Uterus (tissue), 2 donors: ENCODE measurements around the gene RAB4B.

ENCODE experiments used
- CTCF ChIP-seq, 4 experiments: fragments of 200-600 bp in 2 of 4; fragments of 450-650 bp in 2 of 4; sonication (generic) in 2 of 4; IDR thresholded peaks; one replicate each; pipeline ENCODE4 v1.5.1; 2016 to 2019; ENCODE audit warnings: antibody characterized with exemption in 4 of 4, mild to moderate bottlenecking in 2 of 4, moderate library complexity in 1 of 4
- POLR2A ChIP-seq, 2 donors: fragments of 450-650 bp; IDR thresholded peaks; one replicate each; pipeline ENCODE4 v1.6.1; 2016; ENCODE audit warnings: antibody characterized with exemption in 2 of 2, mild to moderate bottlenecking in 1 of 2, moderate library complexity in 1 of 2

GRCh38 chr19:40805258-40805868, 27.3 kb downstream of the RAB4B start:
- TF ChIP-seq POLR2A (IDR thresholded peaks at IDR 0.05) (no peak), CTCF (IDR thresholded peaks at IDR 0.05) (no peak)
